ENCODE data around the gene TBL3. TPM values are rescaled to one million over a fixed set of nuclear protein-coding genes. Genes with fewer than 3 reads are reported as not detected.

TBL3 gene
- total and polyA plus RNA-seq, 3 donors from 2014 or later: 77.1 to 109 (median 83.4) TPM

DNA sequence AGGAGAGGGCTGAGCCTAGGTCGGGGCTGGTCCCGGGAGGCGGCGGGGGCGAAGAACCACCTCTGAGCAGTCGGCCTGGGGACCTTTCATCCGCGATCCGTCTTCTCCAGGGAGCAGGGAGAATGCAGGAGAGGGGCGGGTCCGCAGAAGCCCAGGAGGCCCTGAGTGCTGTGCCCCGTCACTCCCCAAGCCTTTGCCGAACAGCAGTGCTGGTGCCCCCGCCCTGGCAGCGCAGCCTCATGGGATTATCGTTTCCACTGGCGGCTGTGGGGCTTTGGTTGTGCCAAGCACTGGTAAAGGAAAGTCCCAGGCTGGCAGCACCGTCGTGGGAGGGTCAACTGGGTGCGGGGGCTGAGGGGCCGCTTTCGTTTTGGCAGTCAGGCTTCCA lies 631 bp downstream of the TBL3 start:
- TF ChIP-seq CTCF (IDR thresholded peaks at IDR 0.05) (no peak), POLR2A (IDR thresholded peaks at IDR 0.05) (no peak)
- H3K36me3 ChIP-seq (ENCODE audit: low read depth, missing control alignments): no peaks in the 10 kb centered on the region
- intact Hi-C loops (cut with DNase I; ENCODE audit: low total_unique reads): no loop called here
- peak overlapping the region; percentile 92 to 99 for H3K4me3 ChIP-seq
- H3K9me3 ChIP-seq: no peaks in the 10 kb centered on the region
- peaks cover 14% of the 10 kb centered on the region for H3K4me1 ChIP-seq
- DNase-seq: no peak
- no peaks in the 10 kb centered on the region for H3K27me3 ChIP-seq
- 1 to 11% methylated on average over 5 to 18 of the region's 22 CpGs for WGBS, 2 donors
- peak overlapping the region in 1 of 2 donors; percentile 35 for H3K27ac ChIP-seq

DNA sequence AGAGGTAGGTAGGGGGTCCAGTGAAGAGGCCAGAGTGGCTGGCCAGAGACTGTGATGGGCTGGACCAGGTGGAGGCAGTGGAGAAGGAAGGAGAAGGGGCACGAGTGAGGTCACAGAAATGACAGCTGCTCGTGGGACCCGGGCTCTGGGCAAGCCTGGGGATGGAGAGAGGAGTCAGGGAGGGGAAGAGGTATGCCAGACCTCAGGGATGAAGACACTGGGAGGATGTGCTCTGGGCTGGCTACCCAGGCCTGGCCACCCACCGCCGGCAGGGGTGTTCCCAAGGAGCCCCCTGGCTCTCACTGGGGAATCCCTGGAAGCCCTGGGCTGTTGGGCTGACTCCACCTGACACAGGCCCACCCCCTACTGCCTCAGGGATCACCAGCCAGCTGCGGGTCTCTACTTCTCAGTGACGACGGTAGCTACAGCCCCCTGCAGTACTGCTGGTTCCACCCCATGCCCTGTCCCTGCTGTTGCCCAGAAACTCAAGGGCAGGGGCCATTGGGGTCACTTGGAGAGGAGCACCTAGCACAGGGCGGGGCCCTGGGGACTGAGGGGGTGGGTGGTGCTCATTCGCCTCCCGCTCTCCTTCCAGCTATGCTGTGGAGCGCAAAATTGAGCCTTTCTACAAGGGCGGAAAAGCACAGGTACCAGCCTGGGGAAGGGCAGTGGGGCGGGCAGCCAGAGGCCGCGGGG lies 1.8 kb downstream of the TBL3 start:
- DNase-seq: no peak
- TF ChIP-seq CTCF (IDR thresholded peaks at IDR 0.05) (no peak), POLR2A (IDR thresholded peaks at IDR 0.05) (no peak)
- Histone ChIP-seq H3K4me1 (peaks cover 14% of the 10 kb centered on the region), H3K36me3 (ENCODE audit: low read depth, missing control alignments) (no peaks in the 10 kb centered on the region), H3K4me3 (no peak overlapping the region), H3K9me3 (no peaks in the 10 kb centered on the region), H3K27ac (no peak overlapping the region), H3K27me3 (no peaks in the 10 kb centered on the region)
- WGBS, 2 donors: 86 to 91% methylated on average over 10 to 16 of the region's 16 CpGs
- intact Hi-C loops (cut with DNase I; ENCODE audit: low total_unique reads): no loop called here

- H3K27ac ChIP-seq: no peak overlapping the region
- H3K27me3 ChIP-seq: no peaks in the 10 kb centered on the region
- H3K9me3 ChIP-seq: no peaks in the 10 kb centered on the region
- TF ChIP-seq CTCF (IDR thresholded peaks at IDR 0.05): no peak
- TF ChIP-seq POLR2A (IDR thresholded peaks at IDR 0.05): no peak
- DNase-seq: no peak
- WGBS, 2 donors: 89 to 94% methylated on average over 31 to 37 of the region's 42 CpGs
- intact Hi-C loops (cut with DNase I; ENCODE audit: low total_unique reads): no loop called here
- H3K4me1 ChIP-seq: peaks cover 14% of the 10 kb centered on the region
- no peaks in the 10 kb centered on the region for H3K36me3 ChIP-seq (ENCODE audit: low read depth, missing control alignments)
- no peak overlapping the region for H3K4me3 ChIP-seq
Observed at GRCh38 chr16:1974157-1975070, 2.6 kb downstream of the TBL3 start.

DNA sequence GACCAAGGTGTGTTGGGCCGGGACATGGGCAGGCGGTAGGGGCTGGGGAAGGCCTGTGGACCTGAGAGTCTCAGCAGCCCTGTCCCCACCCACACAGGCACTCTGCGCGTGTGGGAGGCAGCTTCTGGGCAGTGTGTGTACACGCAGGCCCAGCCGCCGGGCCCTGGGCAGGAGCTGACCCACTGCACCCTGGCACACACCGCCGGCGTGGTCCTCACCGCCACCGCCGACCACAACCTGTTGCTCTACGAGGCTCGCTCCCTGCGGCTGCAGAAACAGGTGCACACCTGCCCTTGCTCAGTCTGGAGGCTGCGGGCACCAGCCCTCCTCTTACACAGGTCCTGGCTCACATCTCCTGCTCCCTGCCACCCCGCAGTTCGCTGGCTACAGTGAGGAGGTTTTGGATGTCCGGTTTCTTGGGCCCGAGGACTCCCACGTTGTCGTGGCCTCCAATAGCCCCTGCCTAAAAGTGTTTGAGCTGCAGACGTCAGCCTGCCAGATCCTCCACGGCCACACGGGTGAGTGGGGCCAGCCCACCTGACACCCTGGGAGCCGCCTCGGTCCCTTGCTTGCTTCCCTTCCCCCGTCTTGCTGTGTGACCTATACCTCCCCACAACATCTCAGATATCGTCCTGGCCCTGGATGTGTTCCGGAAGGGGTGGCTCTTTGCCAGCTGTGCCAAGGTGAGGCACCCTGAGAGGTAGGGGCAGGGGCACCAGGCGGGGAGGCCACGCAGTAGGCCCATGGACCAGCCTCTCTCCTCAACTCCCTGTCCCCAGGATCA lies 3.8 kb downstream of the TBL3 start:
- Histone ChIP-seq H3K4me1 (peaks cover 14% of the 10 kb centered on the region), H3K27me3 (no peaks in the 10 kb centered on the region)
- intact Hi-C loops (cut with DNase I; ENCODE audit: low total_unique reads): no loop called here

More for the DNA sequence above, 3.8 kb downstream of the TBL3 start:
- WGBS, 2 donors: 89 to 95% methylated on average over 6 to 31 of the region's 33 CpGs
- DNase-seq: no peak
- Histone ChIP-seq H3K9me3 (no peaks in the 10 kb centered on the region), H3K4me3 (no peak overlapping the region), H3K36me3 (ENCODE audit: low read depth, missing control alignments) (no peaks in the 10 kb centered on the region), H3K27ac (no peak overlapping the region)
- no peak for TF ChIP-seq POLR2A (IDR thresholded peaks at IDR 0.05)
- no peak for TF ChIP-seq CTCF (IDR thresholded peaks at IDR 0.05)
